ENCODE measurements around the gene EMCN.
A peak's percentile ranks its signal among the peaks of the same experiment; 100 is the strongest.
"Not testable (repeated sequence)": the region's sequence is repeated elsewhere in the genome, so short reads cannot be mapped to it uniquely, and the experiment has no call there.

The EMCN gene, protein sequence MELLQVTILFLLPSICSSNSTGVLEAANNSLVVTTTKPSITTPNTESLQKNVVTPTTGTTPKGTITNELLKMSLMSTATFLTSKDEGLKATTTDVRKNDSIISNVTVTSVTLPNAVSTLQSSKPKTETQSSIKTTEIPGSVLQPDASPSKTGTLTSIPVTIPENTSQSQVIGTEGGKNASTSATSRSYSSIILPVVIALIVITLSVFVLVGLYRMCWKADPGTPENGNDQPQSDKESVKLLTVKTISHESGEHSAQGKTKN

DNA sequence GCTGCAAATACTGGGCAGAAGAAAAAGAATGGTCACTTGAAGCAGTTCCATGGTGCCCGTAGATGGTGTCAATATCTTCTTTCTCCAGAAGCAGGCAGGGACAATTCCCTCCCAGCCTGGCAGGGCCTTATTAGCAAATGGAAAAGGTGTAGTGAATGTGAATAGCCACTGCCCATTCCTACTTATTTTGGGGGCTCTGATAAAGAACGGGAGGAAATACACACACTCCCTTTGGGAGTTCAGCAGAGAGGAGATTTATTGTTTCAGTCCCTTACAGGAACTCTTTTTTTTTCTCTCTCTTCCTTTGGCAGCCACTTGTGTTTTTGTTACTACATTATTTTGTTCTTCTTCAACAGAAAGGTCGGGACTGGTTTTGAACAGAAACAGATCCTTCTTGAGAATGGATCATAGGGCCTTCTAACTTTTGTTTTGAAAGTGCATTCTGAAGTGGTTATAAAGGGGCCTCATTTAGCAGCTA, at the start of gene EMCN:
TSS of gene EMCN (minus strand) at position 159 of the 478 bp plus-strand sequence. CDS start at position 51, 108 bp downstream.
- DNase-seq (ENCODE audit: extremely low spot score, insufficient read length, low read depth) (no peak), FAIRE-seq (no peak)

DNA sequence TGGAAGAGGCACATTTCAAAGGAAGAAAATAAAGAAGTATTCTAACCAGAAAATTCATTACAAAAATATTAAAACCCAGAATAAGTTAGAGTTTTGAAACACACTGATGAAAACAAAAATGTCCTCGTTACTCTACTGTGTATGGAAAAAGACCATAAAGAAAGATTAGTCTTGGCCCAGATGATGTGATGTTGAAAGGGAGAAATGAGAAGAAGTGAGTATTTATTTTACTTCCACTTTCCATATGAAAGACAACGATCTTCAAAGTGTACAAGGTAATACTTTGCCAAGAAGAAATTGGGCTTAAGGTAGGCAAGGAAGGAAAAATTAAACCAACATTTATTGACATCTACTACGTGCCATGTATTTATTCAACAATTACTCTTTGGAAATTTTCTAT, 48.6 kb upstream of the EMCN start:
- FAIRE-seq (peak; percentile 36), DNase-seq (ENCODE audit: extremely low spot score, insufficient read length, low read depth) (no peak)

DNA sequence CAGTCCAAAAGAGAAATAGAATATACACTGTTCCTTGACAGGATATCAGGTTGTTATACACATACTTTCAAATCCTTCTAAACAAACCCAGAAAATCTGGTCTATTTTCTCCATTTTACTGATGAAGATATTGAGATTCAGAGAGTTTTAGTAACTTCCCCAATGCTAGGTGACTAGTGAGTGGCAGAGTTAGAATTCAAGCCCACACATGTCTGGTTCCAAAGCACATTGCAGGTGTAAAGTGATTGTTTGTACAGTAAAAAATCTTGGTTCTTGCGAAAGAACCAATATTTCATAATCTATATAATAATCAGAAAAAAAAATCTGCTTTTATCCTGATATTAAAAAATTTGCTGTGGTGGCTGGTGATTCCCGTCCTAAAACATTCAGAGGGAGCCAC, 39.5 kb upstream of the EMCN start:
- DNase-seq (ENCODE audit: extremely low spot score, insufficient read length, low read depth) = no peak
- FAIRE-seq = no peak

DNA sequence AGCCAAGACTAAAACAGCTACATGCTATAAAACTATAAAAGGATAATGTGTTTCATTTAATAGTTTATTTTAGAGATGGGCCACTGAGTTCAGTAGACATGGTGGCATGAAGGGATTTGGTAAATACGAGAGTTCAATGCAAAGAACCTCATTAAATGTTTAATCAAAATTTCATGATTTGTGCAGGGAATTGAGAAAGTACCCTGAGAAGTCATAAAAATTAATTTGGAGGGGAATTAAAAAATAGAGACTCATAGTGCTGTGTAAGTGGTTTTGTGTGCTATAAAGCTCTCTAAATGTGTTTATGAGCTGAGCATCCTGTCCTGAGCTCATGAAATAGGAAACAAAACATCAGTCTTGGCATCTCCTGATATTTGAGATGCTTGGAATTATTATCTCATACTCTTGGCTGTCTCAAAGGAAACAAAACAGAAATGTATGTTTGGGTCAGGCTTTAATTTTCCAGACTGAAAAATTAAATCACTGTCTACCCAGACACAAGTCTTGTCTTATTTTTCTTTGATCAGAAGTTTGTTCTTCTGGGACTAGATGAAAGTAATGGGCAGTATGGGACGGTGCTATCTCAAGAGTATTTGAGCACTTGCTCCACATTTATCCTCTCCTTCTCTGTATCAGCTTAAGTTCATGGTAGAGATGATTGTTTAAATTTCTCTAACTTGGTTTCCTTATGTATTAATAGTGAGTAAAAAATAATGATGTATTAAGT, 38.0 kb upstream of the EMCN start:
- DNase-seq (ENCODE audit: extremely low spot score, insufficient read length, low read depth) (no peak), FAIRE-seq (no peak)

DNA sequence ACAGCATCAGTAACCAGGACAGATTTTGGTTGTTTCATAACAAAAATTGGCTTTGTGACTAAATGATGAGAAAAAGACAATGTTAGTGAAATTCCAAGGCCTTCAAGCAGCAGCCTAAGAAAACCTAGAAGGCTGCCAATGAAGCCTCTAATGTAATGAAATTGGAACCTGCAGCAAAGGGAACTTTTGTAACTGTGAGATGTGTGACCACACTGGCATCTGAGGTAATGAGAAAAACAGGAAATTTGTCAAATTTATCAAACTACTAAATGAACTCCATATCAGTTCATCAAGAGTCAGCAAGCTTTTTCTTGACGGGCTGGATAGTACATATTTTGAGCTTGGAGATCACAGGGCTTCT, 30.4 kb upstream of the EMCN start:
- FAIRE-seq (no peak), DNase-seq (ENCODE audit: extremely low spot score, insufficient read length, low read depth) (no peak)

DNA sequence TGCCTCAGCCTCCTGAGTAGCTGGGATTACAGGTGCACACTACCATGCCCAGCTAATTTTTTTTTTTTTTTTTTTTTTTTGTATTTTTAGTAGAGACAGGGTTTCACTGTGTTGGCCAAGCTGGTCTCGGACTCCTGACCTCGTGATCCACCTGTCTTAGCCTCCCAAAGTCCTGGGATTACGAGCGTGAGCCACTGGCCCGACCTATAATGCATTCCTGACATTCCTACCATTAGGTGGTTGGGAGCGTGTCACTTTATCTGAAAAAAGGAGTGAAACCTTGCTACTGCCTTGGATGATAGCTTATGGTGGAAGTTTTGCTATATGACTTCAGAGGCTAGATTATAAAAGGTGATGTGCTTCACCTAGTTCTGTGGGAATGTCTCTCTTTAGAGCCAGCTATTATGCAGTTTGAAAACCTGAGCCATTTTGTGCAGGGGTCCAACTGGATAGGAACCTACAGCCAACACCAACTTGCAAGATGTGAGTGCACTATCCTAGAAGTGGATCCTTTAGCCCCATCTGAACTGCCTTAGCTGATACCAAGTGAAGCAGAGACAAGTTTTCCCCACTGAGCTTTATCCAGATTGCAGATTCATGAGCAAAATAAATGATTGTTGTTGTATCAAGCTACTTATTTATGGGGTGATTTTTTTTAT, 29.8 kb upstream of the EMCN start:
- no peak for FAIRE-seq
- no peak for DNase-seq (ENCODE audit: extremely low spot score, insufficient read length, low read depth)

DNA sequence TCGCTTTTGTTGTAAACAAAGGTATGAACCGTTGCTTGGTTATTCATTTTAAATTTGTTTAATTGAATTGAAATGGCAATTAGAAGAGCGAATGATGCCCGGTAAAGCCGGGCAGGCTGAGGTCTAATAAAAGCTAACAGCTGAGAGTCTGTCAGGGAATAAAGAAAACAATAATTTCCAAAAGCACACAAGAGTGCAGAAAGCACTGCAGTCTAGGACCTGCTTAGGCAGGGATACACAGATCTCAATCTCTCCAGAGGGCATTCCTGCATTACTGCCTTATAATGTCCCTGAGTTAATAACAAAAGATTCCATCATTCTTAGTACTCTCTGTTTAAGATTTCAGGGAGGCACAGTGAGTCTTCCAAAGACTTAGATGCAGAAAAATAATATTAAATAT, 27.6 kb upstream of the EMCN start:
- no peak for FAIRE-seq

DNA sequence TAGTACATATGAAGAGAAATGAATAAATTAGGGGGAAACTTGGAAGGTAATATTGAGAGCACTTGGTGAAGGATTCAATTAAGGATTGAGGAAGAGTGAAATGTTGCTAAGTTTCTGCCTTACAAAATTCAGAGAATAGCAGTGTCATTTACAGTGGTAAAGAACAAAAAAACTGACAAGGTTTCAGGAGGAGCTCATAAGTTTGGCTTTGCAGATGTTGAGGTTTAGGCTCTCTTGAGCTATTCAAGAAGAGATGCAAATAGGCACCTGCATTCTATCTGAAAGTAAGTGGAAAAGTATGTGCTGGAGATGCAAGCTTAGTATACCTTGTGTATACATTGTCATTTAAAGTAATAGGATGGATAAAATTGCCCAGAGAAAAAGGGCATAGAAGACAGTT, 22.3 kb upstream of the EMCN start:
- no peak for FAIRE-seq

More for the DNA sequence above, 27.6 kb upstream of the EMCN start:
- no peak for DNase-seq (ENCODE audit: extremely low spot score, insufficient read length, low read depth)

DNA sequence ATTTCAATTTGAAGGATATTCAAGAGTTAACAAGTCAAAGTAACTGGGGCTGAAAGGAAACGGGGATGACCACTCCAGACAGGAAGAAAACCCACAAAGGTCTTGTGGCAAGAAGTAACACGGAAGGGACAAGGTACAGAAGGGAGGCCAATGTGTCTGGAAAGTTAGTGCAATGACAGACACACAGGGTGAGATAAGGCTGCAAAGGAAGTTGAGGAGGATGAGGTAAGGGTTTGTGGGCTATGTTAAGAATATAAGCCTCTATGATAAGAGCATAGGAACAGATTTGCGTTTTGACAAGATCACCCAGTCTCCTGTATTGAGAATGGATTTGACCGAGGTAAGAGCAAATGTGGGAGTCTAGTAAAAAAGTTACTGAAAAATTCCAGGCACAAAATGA, 21.9 kb upstream of the EMCN start:
- DNase-seq (ENCODE audit: extremely low spot score, insufficient read length, low read depth) (no peak), FAIRE-seq (no peak)

More for the DNA sequence above, 22.3 kb upstream of the EMCN start:
- no peak for DNase-seq (ENCODE audit: extremely low spot score, insufficient read length, low read depth)

DNA sequence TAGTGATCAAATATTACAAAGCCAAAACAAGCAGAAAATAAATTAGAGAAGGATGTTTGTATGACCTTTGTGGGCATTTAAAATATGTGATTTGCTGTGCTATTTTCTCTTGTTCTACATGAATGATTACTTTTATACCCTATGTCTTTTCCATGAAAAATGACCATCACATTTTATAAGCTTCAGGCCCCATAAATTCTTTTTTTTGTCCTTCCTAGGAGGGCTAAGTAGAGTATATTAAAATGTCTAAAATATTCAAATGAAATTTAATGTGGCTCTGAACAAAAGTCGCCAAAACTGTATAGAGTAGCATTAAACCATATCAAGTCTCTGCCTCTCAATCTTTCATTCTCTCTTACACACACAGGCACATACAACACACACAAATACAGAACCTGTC, 15.9 kb upstream of the EMCN start:
- DNase-seq (ENCODE audit: extremely low spot score, insufficient read length, low read depth) (no peak), FAIRE-seq (no peak)

DNA sequence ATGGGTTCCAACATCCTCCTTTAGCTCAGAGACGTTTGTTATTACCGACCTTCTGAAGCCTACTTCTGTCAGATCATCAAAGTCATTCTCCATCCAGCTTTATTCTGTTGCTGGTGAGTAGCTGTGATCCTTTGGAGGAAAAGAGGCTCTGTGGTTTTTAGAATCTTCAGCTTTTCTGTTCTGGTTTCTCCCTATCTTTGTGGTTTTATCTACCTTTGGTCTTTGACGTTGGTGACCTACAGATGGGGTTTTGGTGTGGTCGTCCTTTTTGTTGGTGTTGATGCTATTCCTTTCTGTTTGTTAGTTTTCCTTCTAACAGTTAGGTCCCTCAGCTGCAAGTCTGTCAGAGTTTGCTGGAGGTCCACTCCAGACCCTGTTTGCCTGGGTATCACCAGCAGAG, 12.3 kb upstream of the EMCN start:
- DNase-seq (ENCODE audit: extremely low spot score, insufficient read length, low read depth); FAIRE-seq: not testable (repeated sequence)

DNA sequence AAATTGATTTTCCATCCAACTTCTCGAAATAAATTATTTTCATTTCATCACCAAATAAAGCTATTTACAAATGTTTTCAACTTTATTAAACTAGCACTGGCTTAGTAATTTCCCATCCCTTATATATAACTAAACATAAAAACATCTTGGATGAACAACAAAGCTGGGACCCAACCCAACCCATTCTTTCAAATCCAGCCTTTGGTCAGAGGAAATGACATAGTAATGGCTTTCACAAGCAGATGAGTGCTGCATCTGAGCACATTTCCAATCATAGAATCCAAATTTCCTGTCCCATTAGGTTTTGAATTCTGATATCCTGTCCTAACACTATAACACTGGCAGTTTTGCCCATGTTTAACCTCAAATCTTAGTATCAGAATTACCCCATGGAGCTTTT, 7.9 kb upstream of the EMCN start:
- FAIRE-seq = no peak

DNA sequence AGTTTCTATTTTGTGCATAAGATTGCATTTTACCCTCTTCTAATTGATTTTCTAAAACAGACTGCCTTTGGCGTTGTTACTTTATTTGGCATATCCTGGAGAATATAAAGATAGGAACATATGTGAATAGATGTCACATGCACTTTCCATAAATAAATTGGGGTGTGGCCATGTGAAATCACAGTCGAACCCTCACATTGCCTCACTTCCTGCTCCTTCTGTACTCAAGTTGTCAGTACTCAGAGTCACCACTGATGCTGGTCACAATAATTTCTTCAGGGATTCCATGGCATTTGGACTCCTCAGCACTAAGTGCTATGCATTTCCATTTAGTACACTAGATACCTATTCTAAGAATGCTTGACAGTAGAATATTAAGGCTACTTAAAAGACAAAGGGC, 1.4 kb upstream of the EMCN start:
- DNase-seq (ENCODE audit: extremely low spot score, insufficient read length, low read depth) = no peak
- no peak for FAIRE-seq

More for the DNA sequence above, 7.9 kb upstream of the EMCN start:
- DNase-seq (ENCODE audit: extremely low spot score, insufficient read length, low read depth) = no peak

DNA sequence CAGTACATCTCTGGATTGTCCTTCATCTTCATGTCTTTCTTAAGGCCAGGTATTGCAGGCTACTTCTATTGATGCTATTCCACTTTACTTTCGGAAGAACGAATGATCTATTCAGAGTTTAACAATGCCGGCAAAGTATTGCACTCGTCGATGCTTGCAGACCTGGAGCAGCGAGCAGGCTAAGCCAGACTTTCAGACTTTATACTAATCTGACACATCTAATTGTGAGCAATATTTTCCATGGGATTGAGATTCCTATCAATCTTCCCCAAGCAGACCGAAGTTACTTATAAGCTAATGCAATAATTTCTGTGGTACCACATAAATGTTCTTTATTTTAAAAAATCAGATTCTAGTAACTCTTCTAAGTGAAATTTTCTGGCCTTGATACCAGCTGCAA, 1.6 kb downstream of the EMCN start:
- no peak for DNase-seq (ENCODE audit: extremely low spot score, insufficient read length, low read depth)
- no peak for FAIRE-seq

DNA sequence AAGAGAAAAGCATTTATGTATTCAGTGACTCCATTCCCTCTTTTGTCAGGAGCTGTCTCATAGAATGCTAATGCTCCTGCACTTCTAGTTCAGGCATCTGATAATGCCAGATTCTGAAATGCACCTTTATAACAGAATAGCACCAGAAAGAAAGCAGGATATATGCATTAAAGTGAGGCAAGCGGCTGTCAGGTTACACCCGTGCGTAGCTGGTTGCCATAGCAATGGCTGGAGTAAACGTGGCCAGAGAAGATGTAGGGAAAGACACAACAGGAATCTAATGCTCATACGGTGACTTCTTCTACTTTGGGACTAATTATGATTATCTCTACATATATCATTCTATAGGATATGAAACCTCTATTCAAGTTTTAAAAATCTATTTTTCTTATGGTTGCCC, 5.9 kb downstream of the EMCN start:
- FAIRE-seq (no peak), DNase-seq (ENCODE audit: extremely low spot score, insufficient read length, low read depth) (no peak)

DNA sequence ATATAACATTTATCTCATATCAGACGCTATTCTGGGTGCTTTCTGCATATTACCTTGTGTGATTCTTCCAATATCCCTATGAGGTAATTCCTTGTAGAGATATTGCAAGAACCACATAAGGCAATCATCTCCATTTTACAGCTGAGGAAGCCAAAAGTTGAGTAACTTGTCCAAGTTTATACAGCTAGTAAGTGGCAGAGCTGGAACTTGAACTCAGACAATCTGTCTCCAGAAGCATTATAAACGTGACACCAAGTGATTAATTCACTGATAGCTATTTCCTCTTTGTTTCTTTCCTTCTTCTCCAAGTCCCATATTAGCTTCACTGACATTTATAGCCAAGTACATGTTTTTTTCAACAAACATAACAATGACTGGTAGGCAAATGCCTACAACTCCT, 7.3 kb downstream of the EMCN start:
- DNase-seq (ENCODE audit: extremely low spot score, insufficient read length, low read depth) (no peak), FAIRE-seq (no peak)

DNA sequence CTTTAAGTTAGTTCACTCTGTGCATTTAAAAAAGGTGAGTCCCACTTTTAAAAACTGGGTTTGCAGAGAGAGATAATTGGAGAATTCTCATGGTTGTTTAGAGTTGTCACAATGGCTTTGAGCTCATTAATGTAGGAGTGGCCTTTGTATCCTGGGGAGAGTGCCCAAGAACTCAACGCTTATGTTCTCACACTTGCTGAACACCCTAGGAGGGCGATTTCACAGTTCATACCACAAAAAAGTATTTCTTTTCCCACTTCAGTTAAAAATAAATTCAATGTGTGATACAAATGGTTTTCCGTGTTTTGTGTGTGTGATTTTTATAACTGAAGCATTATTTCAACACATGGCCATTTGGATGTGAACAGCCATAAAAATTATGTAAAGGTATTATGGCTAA, 8.4 kb downstream of the EMCN start:
- no peak for FAIRE-seq
- DNase-seq (ENCODE audit: extremely low spot score, insufficient read length, low read depth) = no peak

DNA sequence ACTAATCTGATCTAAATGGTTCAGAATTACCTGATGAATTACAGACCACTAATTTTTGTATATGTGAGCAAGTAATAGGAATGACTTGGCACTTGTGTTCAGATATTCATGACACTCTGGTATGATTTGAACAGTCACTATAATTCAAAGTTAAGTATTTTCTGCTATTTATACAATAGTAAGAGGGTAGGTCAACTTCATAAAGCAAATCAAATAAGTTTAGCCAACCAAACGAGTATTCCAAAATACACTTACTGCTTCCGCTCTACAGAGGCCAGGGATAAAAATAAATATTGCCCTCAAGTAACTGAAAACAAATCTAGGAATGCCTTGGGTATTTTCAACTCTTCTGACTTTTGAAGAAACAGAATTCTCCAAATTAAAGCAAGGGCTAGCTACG, 9.1 kb downstream of the EMCN start:
- DNase-seq (ENCODE audit: extremely low spot score, insufficient read length, low read depth) = no peak
- no peak for FAIRE-seq

DNA sequence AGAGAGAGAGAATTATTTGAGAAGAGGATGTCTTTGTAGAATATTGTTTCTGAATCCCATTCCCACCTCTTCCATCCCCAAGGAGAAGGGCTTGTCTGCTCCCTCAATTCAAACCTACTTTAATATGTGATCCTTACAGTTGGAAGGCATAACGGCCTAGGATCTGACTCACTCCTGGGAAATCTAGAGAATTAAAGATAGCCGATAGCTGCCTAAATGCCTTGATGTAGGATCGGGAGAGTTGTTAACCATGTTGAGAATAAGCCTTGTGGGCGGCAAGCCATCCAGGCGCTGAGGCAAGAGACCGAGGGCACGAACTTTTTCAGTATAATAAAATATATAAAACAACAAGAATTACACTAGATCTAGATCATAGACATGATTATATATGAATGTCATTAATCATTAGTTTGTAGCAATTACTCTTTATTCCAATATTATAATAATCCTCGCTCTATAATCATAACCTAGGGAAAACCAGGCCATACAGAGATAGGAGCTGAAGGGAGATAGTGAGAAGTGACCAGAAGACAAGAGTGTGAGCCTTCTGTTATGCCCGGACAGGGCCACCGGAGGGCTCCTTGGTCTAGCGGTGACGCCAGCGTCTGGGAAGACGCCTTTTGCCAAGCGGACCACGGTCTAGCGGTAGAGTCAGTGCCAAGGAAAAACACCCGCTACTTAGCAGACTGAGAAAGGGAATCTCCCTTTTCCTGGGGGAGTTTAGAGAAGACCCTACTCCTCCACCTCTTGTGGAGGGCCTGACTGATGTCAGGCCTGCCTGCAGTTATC, 13.5 kb downstream of the EMCN start:
- FAIRE-seq (no peak), DNase-seq (ENCODE audit: extremely low spot score, insufficient read length, low read depth) (no peak)

DNA sequence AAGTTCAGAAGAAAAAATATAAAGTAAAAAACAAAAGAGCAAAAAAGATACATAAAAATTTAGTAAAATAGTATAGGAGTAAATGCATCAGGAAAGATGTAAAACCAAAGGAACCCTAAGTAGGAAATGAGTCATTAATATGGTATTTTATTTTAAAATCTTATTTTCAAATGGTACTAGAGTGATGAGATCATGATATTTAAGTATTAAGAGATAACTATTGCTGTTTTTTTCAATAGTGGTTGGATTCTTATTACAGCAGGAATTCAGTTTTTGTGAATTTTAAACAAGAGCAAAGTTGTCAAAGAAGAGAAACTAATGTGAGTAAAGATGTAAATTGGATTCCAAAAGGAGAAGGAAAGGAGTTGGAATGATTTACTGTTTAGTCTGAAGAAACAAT, 20.0 kb downstream of the EMCN start:
- DNase-seq (ENCODE audit: extremely low spot score, insufficient read length, low read depth) = no peak
- FAIRE-seq = no peak

All from GM18507 (cell line).